Measurements from ENCODE around the gene LANCL2.
"Not testable (repeated sequence)": the region's sequence is repeated elsewhere in the genome, so short reads cannot be mapped to it uniquely, and the experiment has no call there.

LANCL2 gene

GRCh38 chr7:55374213-55374612, 9.1 kb downstream of the LANCL2 start:
- Mint-ChIP-seq H3K4me1 (ENCODE audit: low read depth) (no peaks in the 10 kb centered on the region), H3K9me3 (no peaks in the 10 kb centered on the region), H3K36me3 (ENCODE audit: low read depth) (no peaks in the 10 kb centered on the region), H3K4me3 (no peak overlapping the region), H3K27me3 (no peaks in the 10 kb centered on the region), H3K27ac (no peak overlapping the region)

GRCh38 chr7:55375237-55375636, 10.1 kb downstream of the LANCL2 start:
- Mint-ChIP-seq H3K4me3 (no peak overlapping the region), H3K27me3 (no peaks in the 10 kb centered on the region), H3K9me3 (no peaks in the 10 kb centered on the region), H3K4me1 (ENCODE audit: low read depth) (no peaks in the 10 kb centered on the region), H3K27ac (no peak overlapping the region), H3K36me3 (ENCODE audit: low read depth) (no peaks in the 10 kb centered on the region)

- Mint-ChIP-seq H3K27me3 (no peaks in the 10 kb centered on the region), H3K27ac (no peak overlapping the region), H3K36me3 (ENCODE audit: low read depth) (no peaks in the 10 kb centered on the region), H3K4me1 (ENCODE audit: low read depth) (no peaks in the 10 kb centered on the region), H3K9me3 (no peaks in the 10 kb centered on the region), H3K4me3 (no peak overlapping the region)
Measured at GRCh38 chr7:55377162-55377817, 12.2 kb downstream of the LANCL2 start.

- peaks cover 5% of the 10 kb centered on the region for H3K36me3 Mint-ChIP-seq (ENCODE audit: low read depth)
- H3K27me3 Mint-ChIP-seq = no peaks in the 10 kb centered on the region
- peaks cover 13% of the 10 kb centered on the region for H3K9me3 Mint-ChIP-seq
- H3K27ac Mint-ChIP-seq = peak overlapping the region; percentile 29
- no peak overlapping the region for H3K4me3 Mint-ChIP-seq
- H3K4me1 Mint-ChIP-seq (ENCODE audit: low read depth) = no peaks in the 10 kb centered on the region
Measured at GRCh38 chr7:55379285-55379684, 14.1 kb downstream of the LANCL2 start.

GRCh38 chr7:55381189-55381588, 16.1 kb downstream of the LANCL2 start:
- H3K27me3 Mint-ChIP-seq = no peaks in the 10 kb centered on the region
- peaks cover 3% of the 10 kb centered on the region for H3K4me1 Mint-ChIP-seq (ENCODE audit: low read depth)
- H3K4me3 Mint-ChIP-seq = no peak overlapping the region
- peaks cover 20% of the 10 kb centered on the region for H3K36me3 Mint-ChIP-seq (ENCODE audit: low read depth)
- H3K27ac Mint-ChIP-seq = no peak overlapping the region
- peaks cover 25% of the 10 kb centered on the region for H3K9me3 Mint-ChIP-seq

GRCh38 chr7:55381696-55382095, 16.6 kb downstream of the LANCL2 start:
- H3K27ac Mint-ChIP-seq = no peak overlapping the region
- peaks cover 30% of the 10 kb centered on the region for H3K9me3 Mint-ChIP-seq
- no peaks in the 10 kb centered on the region for H3K27me3 Mint-ChIP-seq
- no peak overlapping the region for H3K4me3 Mint-ChIP-seq
- peaks cover 25% of the 10 kb centered on the region for H3K36me3 Mint-ChIP-seq (ENCODE audit: low read depth)
- H3K4me1 Mint-ChIP-seq (ENCODE audit: low read depth) = peaks cover 8% of the 10 kb centered on the region

- no peak overlapping the region for H3K4me3 Mint-ChIP-seq
- H3K9me3 Mint-ChIP-seq = peaks cover 36% of the 10 kb centered on the region
- no peak overlapping the region for H3K27ac Mint-ChIP-seq
- H3K4me1 Mint-ChIP-seq (ENCODE audit: low read depth) = peaks cover 13% of the 10 kb centered on the region
- H3K27me3 Mint-ChIP-seq = no peaks in the 10 kb centered on the region
- H3K36me3 Mint-ChIP-seq (ENCODE audit: low read depth) = peaks cover 31% of the 10 kb centered on the region
Measured at GRCh38 chr7:55382251-55382650, 17.1 kb downstream of the LANCL2 start.

- peaks cover 30% of the 10 kb centered on the region for H3K4me1 Mint-ChIP-seq (ENCODE audit: low read depth)
- H3K27ac Mint-ChIP-seq = peak overlapping the region; percentile 78
- H3K36me3 Mint-ChIP-seq (ENCODE audit: low read depth) = peaks cover 57% of the 10 kb centered on the region
- peaks cover 50% of the 10 kb centered on the region for H3K9me3 Mint-ChIP-seq
- H3K4me3 Mint-ChIP-seq = peak overlapping the region; percentile 12
- H3K27me3 Mint-ChIP-seq = no peaks in the 10 kb centered on the region
Measured at GRCh38 chr7:55386541-55386940, 21.4 kb downstream of the LANCL2 start.

- Mint-ChIP-seq H3K36me3 (ENCODE audit: low read depth) (peaks cover 58% of the 10 kb centered on the region), H3K9me3 (peaks cover 50% of the 10 kb centered on the region)
Measured at GRCh38 chr7:55387062-55387965, 22.2 kb downstream of the LANCL2 start.

GRCh38 chr7:55396233-55396785, 31.2 kb downstream of the LANCL2 start:
- Mint-ChIP-seq H3K27ac (no peak overlapping the region), H3K36me3 (ENCODE audit: low read depth) (peaks cover 12% of the 10 kb centered on the region), H3K4me3 (no peak overlapping the region), H3K27me3 (no peaks in the 10 kb centered on the region), H3K9me3 (no peaks in the 10 kb centered on the region), H3K4me1 (ENCODE audit: low read depth) (peaks cover 4% of the 10 kb centered on the region)

More at GRCh38 chr7:55387062-55387965, 22.2 kb downstream of the LANCL2 start:
- no peaks in the 10 kb centered on the region for H3K27me3 Mint-ChIP-seq
- peaks cover 30% of the 10 kb centered on the region for H3K4me1 Mint-ChIP-seq (ENCODE audit: low read depth)
- H3K27ac Mint-ChIP-seq = peak overlapping the region; percentile 78
- peak overlapping the region; percentile 12 for H3K4me3 Mint-ChIP-seq

GRCh38 chr7:55397617-55398016, 32.5 kb downstream of the LANCL2 start:
- Mint-ChIP-seq H3K27me3 (no peaks in the 10 kb centered on the region), H3K4me1 (ENCODE audit: low read depth) (peaks cover 4% of the 10 kb centered on the region), H3K27ac (no peak overlapping the region), H3K36me3 (ENCODE audit: low read depth) (peaks cover 8% of the 10 kb centered on the region), H3K9me3 (no peaks in the 10 kb centered on the region), H3K4me3 (no peak overlapping the region)

- Mint-ChIP-seq H3K9me3 (no peaks in the 10 kb centered on the region), H3K4me3 (no peak overlapping the region), H3K27ac (no peak overlapping the region)
Measured at GRCh38 chr7:55400191-55400590, 35.1 kb downstream of the LANCL2 start.

GRCh38 chr7:55402506-55402905, 37.4 kb downstream of the LANCL2 start:
- not testable (repeated sequence) for H3K4me3 Mint-ChIP-seq; H3K27me3 Mint-ChIP-seq; H3K27ac Mint-ChIP-seq; H3K9me3 Mint-ChIP-seq; H3K4me1 Mint-ChIP-seq (ENCODE audit: low read depth)
- H3K36me3 Mint-ChIP-seq (ENCODE audit: low read depth) = peaks cover 18% of the 10 kb centered on the region

More at GRCh38 chr7:55400191-55400590, 35.1 kb downstream of the LANCL2 start:
- Mint-ChIP-seq H3K36me3 (ENCODE audit: low read depth) (peaks cover 18% of the 10 kb centered on the region), H3K27me3 (no peaks in the 10 kb centered on the region), H3K4me1 (ENCODE audit: low read depth) (peaks cover 4% of the 10 kb centered on the region)

GRCh38 chr7:55405856-55406541, 40.9 kb downstream of the LANCL2 start:
- H3K4me1 Mint-ChIP-seq (ENCODE audit: low read depth) = no peaks in the 10 kb centered on the region
- no peaks in the 10 kb centered on the region for H3K9me3 Mint-ChIP-seq
- peaks cover 21% of the 10 kb centered on the region for H3K36me3 Mint-ChIP-seq (ENCODE audit: low read depth)
- no peaks in the 10 kb centered on the region for H3K27me3 Mint-ChIP-seq
- H3K27ac Mint-ChIP-seq = no peak overlapping the region
- H3K4me3 Mint-ChIP-seq = no peak overlapping the region
